HG03520 (cell line): ENCODE measurements around the gene AMN1.
A peak's percentile ranks its signal among the peaks of the same experiment; 100 is the strongest.
"Not testable (repeated sequence)": the region's sequence is repeated elsewhere in the genome, so short reads cannot be mapped to it uniquely, and the experiment has no call there.

Experiments
- ATAC-seq: cut with Tn5 transposase; IDR thresholded peaks from one replicate; pipeline ENCODE4 v1.9.1; 2021; ENCODE audit warnings: mild to moderate bottlenecking, moderate library complexity; ENCODE audit not compliant: unreplicated experiment

Gene AMN1

DNA sequence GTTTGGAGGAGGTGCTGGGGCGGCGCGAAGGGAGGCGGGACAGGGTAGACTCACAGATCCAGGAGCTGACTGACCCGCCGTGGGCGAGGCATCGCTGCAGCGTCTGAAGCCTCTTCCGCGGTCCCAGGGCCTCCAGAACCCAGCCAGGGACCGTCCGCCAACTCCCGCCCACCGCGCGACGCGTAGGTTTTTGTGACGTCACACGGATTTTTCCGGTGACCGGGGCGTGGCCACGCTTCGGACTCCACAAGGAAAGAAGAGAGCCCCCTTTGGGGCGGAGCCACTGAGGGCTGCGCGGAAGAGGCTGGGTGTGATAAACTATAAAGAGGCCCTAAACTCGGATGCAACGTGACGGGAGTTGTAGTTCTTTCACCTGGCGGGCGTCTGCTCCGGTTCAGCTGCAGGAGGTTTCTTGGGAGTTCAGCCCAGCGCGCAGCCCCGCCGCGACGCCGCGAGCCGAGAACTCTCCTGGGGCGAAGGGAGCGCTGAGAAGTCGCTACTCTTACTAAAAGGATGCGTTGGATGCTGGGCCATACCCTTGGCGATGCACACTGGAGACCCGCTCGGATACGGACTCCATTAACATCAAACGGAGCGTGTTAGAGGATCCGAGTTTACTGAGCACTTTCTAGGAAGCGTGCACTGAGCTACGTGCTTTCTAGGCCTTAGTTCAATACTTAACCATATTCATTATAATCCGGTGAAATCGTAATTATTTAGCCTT lies at the start of gene AMN1:
TSS of gene AMN1 (minus strand) at position 105 of the 724 bp plus-strand sequence. CDS start at position 92, 13 bp downstream.
- peak; percentile 95 for ATAC-seq

DNA sequence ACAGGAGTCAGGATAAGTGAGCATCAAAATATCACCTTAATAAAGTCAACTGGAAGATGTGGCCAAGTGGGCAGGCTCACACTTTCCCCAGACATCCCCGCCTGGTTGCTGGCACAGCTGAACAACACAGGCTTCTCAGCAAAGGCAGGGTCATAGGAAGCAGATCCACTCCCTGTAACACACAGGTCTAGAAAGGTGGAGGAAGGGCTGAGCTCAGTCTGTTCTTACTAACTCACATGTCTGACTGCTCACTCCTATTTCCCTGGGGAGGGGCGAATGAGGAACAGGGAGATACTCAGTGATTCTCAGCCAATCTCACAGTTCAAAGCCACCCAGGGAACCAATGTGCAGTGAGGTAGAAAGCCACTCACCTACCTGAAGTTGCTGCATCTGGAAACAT lies 45.0 kb upstream of the AMN1 start:
- no peak for ATAC-seq

DNA sequence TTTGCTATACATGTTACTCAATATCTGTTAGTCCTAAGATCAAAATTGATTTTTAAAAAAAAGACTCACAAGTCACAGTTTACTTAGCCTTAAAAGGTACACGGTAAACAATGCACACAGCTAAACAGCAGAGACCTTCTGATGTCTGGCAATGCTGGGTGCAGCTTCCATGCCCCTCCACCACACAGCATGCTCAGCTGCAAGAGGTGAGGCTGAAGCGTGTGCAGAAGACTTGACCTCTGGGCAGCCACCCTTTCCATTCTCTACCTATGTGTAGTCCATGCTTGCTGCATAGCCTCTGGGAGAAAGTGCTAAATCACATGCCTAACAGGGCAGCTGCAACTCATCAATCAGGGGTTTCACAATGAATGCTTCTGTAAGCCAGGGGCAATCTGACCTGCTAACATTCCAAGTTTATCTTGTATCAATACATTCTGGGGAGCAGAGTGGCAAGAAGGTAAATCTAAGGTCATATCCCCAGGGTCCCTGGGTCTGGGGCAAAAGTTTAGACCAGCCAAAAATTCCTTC lies 44.5 kb upstream of the AMN1 start:
- no peak for ATAC-seq

GRCh38 chr12:31772685-31773222 lies 43.9 kb upstream of the AMN1 start:
- no peak for ATAC-seq

- ATAC-seq, result no peak
Measured at GRCh38 chr12:31772186-31772585, 43.4 kb upstream of the AMN1 start.

DNA sequence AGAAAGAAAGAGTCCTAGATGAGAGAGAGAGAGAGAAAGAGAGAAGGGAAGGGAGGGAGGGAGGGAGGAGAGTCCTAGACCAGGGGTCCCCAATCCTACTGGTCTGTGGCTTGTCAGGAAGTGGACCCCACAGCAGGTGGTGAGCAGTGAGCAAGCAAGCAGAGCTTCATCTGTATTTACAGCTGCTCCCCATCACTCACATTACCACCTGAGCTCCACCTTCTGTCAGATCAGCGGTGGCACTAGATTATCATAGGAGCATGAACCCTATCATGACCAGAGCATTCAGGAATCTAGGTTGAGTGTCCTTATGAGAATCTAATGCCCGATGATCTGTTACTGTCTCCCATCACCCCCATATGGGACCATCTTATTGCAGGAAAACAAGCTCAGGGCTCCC lies 39.2 kb upstream of the AMN1 start:
- ATAC-seq, result no peak

GRCh38 chr12:31765931-31766330 lies 37.1 kb upstream of the AMN1 start:
- no peak for ATAC-seq

DNA sequence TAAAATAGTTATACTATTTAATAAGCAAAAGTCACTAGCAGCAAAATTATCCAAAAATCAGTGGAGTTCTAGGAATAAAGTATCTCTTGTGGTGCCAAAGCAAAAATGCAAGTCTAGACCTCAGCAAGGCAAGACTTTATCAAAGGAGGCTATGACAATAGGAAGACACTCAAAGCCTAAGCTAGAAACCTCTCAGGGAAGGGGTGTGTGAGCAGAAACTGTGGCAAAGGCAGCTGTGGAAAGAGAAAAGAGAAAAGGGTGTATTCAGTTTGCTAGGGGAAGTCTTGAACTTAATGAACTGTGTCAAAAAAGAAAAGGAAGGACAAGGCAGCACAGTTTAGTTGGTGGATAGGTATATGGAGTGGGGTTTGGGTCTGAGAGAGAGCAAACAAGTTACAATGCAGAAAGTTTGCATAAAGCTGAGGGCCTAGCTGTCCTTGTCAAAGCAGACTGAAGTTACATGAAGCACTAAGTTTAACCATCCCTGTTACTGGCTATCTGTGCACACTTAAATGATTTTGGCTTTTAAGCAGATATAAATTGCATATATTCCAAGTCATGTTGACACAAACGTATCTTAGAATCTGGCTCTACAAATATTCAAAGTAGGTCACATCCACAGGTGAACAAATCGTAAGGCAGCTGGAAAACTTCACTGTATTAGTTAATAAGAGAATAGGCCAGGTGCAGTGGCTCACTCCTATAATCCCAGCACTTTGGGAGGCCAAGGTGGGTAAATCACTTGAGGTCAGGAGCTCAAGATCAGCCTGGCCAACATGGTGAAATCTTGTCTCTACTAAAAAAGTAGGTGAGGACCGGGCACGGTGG lies 31.0 kb upstream of the AMN1 start:
- ATAC-seq, result no peak

- not testable (repeated sequence) for ATAC-seq
Measured at GRCh38 chr12:31758297-31758696, 29.5 kb upstream of the AMN1 start.

- ATAC-seq, result no peak
Measured at GRCh38 chr12:31756977-31757420, 28.2 kb upstream of the AMN1 start.

DNA sequence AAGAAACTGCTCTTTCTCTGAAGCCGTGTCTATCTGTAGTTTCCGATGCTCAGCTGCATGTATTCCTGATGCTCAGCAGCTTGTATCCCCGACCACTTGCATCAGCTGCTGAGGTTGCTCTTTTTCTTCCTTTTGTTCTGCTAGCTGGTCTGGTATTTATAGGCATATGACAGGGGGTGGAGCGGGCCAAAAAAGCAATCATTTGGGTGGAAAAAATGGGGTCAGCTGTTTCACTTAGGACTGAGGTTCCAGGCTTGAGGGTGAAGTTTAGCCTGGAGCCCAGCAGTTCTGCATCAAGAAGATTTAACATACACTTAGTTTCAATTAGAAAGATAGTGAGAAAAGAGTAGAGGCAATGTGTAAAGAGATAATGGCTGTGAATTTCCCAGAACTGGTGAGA lies 23.6 kb upstream of the AMN1 start:
- ATAC-seq, result no peak

GRCh38 chr12:31751085-31751484 lies 22.3 kb upstream of the AMN1 start:
- no peak for ATAC-seq

DNA sequence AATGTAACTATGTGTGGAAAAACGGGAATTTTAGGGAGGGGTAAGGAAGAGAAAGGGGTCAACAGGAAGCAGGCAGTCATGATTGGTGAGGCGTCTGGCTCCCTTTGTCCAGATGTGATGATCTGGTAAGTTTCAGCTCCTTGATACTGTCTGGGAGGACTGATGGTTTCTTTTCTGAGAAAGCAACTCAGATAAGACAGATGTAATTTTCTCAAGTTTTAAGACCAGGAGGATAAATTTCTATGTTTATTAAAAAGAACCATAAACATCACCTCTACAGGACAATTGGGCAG lies 21.9 kb upstream of the AMN1 start:
- no peak for ATAC-seq

DNA sequence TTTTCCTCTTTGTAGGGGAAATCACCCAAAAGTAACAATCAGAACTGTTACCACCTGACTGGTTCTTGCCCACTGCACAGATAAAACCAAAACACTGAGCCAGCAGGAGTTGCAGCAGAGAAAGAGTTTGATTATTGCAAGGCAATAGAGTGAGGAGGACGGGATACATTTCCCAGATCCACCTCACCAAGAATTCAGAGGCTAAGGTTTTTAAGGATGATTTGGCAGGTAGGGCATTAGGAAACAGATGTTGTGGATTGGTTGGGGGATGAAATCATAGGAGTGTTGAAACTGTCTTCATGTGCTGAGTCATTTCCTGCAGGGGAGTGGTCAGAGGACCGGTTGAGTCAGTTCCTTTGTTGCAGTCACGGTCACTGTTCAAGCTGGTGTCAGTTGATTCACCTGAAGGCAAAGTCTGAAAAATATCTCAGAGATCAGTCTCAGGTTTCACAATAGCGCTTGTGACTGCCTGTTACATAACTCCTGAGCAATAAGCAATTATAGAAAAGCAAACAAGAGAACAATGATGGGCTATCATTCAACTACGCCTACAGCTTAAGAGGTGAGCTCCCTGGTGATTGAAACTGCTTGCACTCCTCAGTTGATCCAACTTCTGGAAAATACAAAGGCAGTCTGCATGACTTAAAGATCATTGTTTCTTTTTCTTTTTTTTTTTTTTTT lies 20.3 kb upstream of the AMN1 start:
- ATAC-seq, result peak; percentile 81

DNA sequence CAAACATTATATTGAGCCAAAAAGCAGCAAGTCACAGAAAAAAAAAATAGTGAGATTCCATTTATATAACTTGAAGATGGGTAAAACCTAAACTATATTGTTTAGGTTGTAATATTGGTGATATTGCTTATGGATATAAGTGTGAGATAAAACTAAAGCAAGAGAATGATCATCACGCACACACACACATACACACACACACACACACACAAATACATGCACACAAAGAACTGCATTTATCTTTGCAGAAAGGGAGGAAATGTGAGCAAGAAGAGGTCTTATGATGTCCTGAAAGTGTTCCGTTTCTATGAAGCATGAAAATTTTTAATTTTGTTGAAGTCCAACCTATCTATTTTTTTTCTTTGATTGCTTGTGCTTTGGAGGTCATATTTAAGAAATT lies 16.4 kb upstream of the AMN1 start:
- ATAC-seq, result no peak

DNA sequence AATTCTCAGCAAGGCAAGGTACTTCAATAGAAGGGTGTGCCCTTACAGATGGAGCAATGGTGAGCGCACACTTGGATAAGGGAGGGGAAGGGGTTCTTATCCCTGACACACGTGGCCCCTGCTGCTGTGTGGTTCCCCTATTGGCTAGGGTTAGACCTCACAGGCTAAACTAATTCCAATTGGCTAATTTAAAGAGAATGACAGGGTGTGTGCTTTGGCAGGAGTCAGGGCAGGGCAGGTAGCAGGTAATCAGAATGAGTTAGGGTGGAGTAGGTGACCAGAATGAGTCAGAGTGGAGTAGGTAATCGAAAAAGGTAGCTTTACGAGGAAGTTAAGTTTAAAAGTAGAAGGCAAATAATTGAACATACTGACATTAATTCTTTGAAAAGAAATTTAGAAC lies 15.5 kb upstream of the AMN1 start:
- not testable (repeated sequence) for ATAC-seq

- no peak for ATAC-seq
Measured at GRCh38 chr12:31742891-31743290, 14.1 kb upstream of the AMN1 start.

DNA sequence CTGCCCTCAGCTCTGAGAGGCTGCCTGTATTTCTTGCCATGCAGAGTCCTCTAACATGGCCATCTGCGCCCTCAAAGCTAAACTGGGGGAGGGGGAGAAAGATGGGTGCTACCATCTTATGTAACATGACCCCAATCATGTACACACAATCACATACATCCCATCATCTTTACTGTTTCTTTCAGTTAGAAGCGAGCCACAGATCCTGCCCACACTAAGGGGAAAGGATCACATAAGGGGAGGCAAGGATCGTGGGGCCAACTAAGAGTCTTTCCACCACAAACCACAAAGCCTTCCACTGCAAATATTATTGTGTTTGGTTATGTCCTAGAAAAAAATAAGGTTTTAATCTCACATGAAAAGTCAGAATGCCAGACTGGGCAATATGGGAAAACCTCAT lies 11.8 kb upstream of the AMN1 start:
- no peak for ATAC-seq

DNA sequence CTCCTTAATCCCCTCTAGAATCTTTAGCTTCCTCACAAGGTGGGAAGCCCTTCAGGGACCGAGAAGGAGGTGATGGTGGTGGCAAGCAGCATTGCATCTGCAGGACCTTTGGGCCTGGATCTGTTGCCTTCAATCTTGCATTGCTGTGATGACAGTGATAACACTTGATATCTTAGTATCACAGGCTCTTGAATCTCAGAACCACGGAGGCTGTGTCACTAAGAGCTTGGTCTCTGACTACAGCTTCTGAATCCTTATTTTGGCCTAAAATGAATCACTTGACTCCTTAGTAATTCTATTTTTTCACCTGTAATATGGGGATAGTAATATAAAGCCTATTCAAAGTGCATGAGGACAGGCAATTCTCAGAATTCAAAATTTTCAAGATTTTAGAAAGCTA lies 8.9 kb upstream of the AMN1 start:
- ATAC-seq, result no peak

DNA sequence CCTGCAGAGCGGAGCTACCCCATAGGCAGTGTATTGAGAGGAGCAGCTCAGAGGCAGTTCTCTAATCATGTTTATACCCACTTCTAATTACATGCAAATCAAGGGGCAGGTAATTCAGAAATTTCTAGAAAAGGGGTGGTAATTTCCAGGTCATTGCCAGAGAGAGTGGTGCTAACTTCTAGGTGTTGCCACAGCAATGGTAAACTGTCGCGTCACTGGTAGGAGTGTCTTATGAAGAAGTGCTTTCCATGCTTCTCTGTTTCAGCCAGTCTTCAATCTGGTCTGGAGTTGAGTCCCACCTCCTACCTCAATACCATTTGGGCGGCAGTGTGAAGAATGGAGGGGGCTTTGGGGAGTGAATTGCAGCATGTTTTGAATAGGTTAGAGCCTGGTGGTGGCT lies 8.5 kb upstream of the AMN1 start:
- ATAC-seq, result no peak

GRCh38 chr12:31736472-31736871 lies 7.7 kb upstream of the AMN1 start:
- ATAC-seq, result peak; percentile 43
